Measurements from ENCODE around the gene ANKRD33B. TPM values are rescaled to one million over a fixed set of nuclear protein-coding genes. Genes with fewer than 3 reads are reported as not detected.

ANKRD33B gene
- total and polyA plus RNA-seq, 2 experiments from 2014 or later = 2.9 to 15.4 TPM

GRCh38 chr5:10556893-10557746 lies 6.8 kb upstream of the ANKRD33B start (continued):
- TF ChIP-seq CTCF (conservative IDR thresholded peaks at IDR 0.05; ENCODE audit: low read depth in 2 of 2) = no peak
- no peak for TF ChIP-seq REST (IDR thresholded peaks at IDR 0.05; ENCODE audit: unreplicated experiment)
- TF ChIP-seq JUNB (IDR thresholded peaks at IDR 0.05; ENCODE audit: unreplicated experiment) = no peak
- TF ChIP-seq NANOG (IDR thresholded peaks at IDR 0.05; ENCODE audit: borderline replicate concordance) = no peak
- no peak for TF ChIP-seq ETS1 (IDR thresholded peaks at IDR 0.05)
- no peak for TF ChIP-seq STAT1 (IDR thresholded peaks at IDR 0.05; ENCODE audit: unreplicated experiment)

GRCh38 chr5:10559151-10559550 lies 4.7 kb upstream of the ANKRD33B start:
- Histone ChIP-seq H3K27me3 (ENCODE audit: insufficient read depth) (peaks cover 44% of the 10 kb centered on the region), H3K27ac (ENCODE audit: low read depth) (no peak overlapping the region), H3K79me2 (replicated peaks; ENCODE audit: insufficient read depth) (no peaks in the 10 kb centered on the region), H3F3A (replicated peaks; ENCODE audit: low read depth) (0 out of 2 replicates have a peak, but pooled peaks cover 6% of the 10 kb centered on the region), H3K9me2 (ENCODE audit: insufficient read depth) (no peaks in the 10 kb centered on the region), H3K4me1 (ENCODE audit: insufficient read depth) (peaks cover 6% of the 10 kb centered on the region; the same call in 1 of the 2 replicates), H3K36me3 (ENCODE audit: insufficient read depth) (no peaks in the 10 kb centered on the region), H3K4me2 (no peak overlapping the region), H4K20me1 (replicated peaks; ENCODE audit: insufficient read depth) (no peaks in the 10 kb centered on the region), H3K4me3 (no peak overlapping the region), H2AFZ (no peak overlapping the region)
- Mint-ChIP-seq H3K27me3 (ENCODE audit: insufficient read depth, low read depth, poor library complexity) (peaks cover 32% of the 10 kb centered on the region), H3K36me3 (ENCODE audit: low read depth) (no peaks in the 10 kb centered on the region; the same call in 2 of the 3 replicates), H3K4me1 (no peaks in the 10 kb centered on the region; the same call in 2 of the 3 replicates), H3K27ac (no peak overlapping the region), H3K4me3 (no peak overlapping the region), H3K9me3 (no peaks in the 10 kb centered on the region)
- DNase-seq (ENCODE audit: low spot score) = no peak
- ATAC-seq = no peak
- TF ChIP-seq EZH2phosphoT487 (IDR thresholded peaks at IDR 0.05; ENCODE audit: unreplicated experiment) (no peak), ZNF462 (CRISPR knock-in tag; IDR thresholded peaks at IDR 0.05) (no peak), EZH2 (IDR thresholded peaks at IDR 0.05; ENCODE audit: low read depth, unreplicated experiment) (no peak), CREB1 (CRISPR knock-in tag; IDR thresholded peaks at IDR 0.05; ENCODE audit: low read depth) (no peak)

Measured in GM23338 (cell line).